GM19397 (cell line): ENCODE measurements around the gene STOM.

Source experiments
- ATAC-seq: cut with Tn5 transposase; IDR thresholded peaks from one replicate; pipeline ENCODE4 v1.9.1; 2021; ENCODE audit warnings: mild to moderate bottlenecking, moderate library complexity; ENCODE audit not compliant: unreplicated experiment

The STOM gene

DNA sequence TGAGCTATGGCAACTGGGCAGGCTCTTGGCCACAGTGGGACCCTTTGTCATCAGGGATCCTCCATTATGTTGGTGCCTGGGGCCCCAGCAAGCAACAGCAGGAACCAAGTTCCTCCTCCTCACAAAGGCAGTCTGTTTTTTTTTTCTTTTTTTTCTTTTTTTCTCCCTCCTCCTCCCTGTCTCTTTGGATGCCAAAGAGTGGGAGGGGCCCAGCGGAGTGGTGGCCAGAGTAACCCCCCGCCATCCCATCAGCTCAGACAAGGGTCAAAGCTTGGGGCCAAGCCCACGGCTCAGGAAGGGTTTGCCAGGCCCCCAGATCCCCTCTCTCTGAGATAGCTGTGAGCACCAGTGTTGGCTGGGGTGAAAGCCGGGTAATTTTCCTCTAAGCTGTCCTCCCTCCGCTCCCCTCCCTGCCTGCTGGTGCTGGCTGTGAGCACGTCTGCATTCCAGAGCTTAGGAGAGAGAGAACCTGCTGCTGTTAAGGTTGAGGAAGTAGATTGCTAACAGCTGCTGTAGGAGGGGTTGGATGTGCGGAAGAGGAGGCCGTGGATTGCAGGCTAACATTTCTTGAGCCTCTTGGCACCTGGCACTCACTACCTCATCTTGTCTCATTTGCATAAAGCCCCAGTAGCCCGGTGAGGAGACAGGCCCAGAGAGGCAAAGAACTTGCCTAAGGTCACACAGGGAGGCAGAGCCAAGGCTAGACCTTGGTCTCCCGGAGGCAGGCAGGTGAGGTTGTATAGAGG is 80.9 kb downstream of the STOM start:
- no peak for ATAC-seq
